Stimulated activated CD4-positive, alpha-beta T cell treated with anti-CD3 and anti-CD28 coated beads, Interleukin-12 subunit alpha, Interleukin-12 subunit beta, amount 100 ng/mL, for 24 hours (primary cell): Measurements from ENCODE around the gene TECTA.
"Not testable (repeated sequence)": the region's sequence is repeated elsewhere in the genome, so short reads cannot be mapped to it uniquely, and the experiment has no call there.

Experiments used
- DNase-seq, 2 experiments: peaks; one replicate each; pipeline ENCODE4 v3.0.0-alpha.2; 2020; ENCODE audit warnings: low read depth in 2 of 2

TECTA gene

GRCh38 chr11:121095561-121095960 lies 5.5 kb upstream of the TECTA start:
- no peak for DNase-seq

- no peak for DNase-seq
Observed at GRCh38 chr11:121099364-121099763, 1.7 kb upstream of the TECTA start.

DNA sequence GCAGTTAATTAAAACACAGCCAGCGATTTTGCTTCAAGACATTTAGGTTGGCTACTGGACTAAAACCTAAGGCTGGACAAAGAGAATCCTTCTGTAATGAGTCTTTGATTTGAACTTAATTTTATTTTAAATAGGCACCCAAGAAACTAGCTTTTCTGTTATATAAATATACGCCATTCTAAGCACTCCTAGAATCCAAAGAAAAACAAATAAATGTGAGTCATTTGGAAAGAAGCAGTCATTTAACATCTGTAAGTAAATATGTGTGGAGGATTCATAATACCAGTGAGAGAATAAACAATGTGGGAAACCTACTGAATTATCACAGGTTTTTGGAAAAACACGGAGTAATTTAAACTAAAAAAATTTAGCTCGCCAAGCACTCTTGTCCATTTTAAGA lies 1.2 kb upstream of the TECTA start:
- no peak for DNase-seq

- no peak for DNase-seq
Observed at GRCh38 chr11:121104312-121104762, 3.3 kb downstream of the TECTA start.

DNA sequence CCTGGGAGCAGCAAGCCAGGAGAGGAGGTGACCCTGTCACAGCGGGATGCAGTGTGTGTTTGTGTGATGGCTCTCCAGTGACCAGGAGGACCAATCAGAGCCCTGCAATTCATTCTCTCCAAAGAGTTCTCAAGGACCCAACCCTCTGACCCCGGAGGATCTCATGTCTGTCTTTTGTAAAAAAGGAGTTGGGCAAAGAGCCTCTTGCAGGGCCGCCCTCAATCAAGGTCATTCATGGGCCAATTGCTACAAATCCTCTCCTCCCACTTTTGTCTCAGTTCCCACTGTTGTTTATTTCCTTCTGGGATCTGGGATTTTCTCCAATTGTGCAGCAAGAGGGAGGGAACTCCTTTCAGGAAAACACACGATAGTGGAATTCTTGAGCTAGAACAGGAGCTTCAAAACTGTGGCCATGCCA lies 4.0 kb downstream of the TECTA start:
- no peak for DNase-seq

DNA sequence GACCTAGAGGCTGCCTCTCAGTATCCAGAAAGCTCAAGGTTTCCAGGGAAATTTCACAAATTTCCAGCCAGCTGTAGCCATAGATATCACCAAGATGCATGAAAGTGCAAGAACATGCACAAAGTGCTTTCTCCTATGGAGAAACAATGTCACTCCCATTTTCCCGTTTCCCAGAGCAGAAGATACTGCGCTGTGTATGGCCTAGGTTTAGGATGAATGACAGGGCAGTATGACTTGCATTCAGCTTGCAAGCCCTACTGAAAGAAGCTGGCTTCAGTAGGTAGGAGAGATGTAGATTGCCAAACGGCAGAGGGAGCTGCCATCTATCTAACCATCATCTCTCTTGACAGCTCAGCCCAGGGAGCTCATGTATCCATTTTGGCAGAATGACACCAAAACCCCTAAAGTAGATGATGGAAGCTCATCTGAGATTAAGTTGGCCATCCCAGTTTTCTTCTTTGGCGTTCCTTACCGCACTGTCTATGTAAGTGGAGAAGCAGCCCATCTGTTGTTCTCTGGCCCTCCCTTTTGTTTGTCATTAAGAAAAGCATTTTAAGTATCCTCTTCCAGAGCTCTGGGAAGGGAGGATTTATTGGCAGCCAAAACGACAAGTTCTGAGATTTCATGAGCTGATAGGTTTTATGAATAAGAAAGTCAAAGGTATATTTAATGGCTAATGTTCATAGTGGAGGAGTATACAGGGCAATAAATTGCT lies 4.6 kb downstream of the TECTA start:
- no peak for DNase-seq

- no peak for DNase-seq
Observed at GRCh38 chr11:121106812-121107211, 5.8 kb downstream of the TECTA start.

GRCh38 chr11:121108413-121108812 lies 7.4 kb downstream of the TECTA start:
- DNase-seq = no peak

GRCh38 chr11:121109471-121109870 lies 8.4 kb downstream of the TECTA start:
- DNase-seq = no peak

- DNase-seq = no peak
Observed at GRCh38 chr11:121109916-121110586, 9.0 kb downstream of the TECTA start.

DNA sequence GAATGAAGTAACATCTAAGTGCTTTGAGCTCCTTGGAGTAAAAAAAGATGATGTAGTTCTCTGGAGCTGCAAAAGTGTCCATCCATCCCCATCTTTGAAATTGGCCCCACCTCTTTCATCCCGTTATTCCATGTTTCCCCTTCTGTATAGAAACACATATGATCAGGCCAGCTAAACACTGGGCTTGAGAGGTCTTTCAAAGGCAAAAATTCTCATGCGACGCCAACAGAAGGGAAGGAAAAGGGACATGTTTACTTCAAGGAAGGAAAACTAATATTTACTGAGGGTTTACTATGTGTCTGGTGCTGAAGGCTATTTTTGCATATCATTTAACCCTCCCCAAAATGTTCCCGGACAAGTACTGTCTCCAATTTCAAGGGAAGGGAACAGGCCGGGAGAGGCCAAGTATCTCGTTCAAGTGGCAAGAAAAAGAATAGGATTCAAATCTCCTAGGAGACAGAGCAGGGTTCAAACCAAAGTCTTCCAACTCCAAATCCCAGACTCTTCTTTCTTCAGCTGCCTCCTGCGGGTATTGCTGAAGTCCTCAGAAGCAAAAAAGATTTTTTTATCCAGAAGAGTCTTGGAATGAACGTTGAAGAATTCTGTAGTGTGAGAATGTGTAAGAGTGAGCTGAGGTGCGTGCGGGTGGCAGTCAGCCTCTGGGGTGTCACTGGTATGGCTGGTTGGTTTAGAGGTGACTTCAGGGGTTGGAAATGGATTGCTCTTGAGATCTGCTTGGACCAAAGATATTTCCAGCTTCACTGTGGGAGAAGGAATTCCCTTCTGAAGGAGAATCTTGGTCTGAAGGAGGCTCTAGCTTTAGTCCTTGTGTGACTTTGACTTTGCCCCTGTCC lies 10.1 kb downstream of the TECTA start:
- no peak for DNase-seq

DNA sequence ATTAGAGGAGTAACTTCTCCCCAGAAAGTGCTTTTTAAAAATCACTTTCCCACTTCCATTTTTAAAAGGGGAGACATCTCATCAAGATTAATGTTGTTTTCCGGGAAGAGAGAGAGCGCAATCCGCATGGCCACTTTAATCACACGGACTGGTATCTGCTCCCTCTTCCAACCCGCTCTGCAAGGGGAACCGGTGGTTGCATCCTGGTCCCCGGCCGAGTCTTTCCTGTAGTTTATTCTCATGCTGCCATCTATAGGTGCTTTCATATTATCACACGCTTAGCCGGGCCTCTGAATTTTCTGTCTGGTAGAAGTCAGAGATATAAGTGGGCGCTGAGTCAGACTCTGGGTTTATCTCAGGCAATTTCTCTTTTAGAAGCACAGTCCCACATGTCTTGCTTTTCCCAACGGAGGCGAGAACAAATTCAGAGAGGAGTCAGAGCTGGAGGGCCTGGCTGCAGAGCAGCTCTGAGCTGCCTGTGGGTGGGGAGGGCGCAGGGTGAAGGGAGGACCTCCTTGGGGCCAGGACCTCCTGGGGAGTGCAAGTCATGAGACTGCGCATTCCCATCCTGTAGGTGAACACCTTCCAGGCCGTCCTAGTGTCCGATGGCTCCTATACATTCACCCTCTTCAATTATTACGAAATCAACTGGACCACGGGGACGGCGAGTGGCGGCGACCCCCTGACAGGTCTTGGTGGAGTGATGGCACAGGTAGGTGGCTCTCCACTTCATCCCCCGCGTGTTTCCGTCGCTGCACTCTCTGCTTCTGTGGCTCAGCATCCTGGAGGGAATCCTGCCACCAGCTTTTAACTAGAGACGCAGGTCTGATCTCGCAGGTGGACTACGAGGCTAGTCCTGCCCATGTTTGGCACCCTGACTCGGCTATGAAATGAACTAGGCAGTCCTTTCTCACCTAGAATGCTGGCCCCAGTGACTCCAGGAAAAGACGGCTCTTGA lies 11.7 kb downstream of the TECTA start:
- DNase-seq = peak; percentile 1 to 19

GRCh38 chr11:121113611-121114010 lies 12.6 kb downstream of the TECTA start:
- no peak for DNase-seq

GRCh38 chr11:121115024-121115423 lies 14.0 kb downstream of the TECTA start:
- not testable (repeated sequence) for DNase-seq

DNA sequence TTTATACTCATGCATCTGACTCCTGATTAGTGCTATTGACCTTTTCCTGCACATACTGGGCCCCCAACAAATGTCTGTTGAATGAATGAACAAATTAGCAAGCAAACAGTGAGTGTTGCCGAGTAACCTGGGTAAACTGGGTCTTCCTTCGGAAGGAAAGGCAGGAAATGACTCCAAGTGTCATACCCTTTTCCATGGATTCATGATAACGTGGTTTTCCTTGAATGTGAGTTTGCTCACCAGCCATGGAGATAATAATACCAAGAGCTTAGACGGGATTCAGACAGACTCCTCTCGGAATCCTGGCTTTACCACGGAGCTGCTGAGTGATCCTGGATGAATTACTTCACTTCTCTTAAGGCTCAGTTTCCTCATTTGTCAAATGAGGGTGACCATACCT lies 16.7 kb downstream of the TECTA start:
- DNase-seq = no peak

DNA sequence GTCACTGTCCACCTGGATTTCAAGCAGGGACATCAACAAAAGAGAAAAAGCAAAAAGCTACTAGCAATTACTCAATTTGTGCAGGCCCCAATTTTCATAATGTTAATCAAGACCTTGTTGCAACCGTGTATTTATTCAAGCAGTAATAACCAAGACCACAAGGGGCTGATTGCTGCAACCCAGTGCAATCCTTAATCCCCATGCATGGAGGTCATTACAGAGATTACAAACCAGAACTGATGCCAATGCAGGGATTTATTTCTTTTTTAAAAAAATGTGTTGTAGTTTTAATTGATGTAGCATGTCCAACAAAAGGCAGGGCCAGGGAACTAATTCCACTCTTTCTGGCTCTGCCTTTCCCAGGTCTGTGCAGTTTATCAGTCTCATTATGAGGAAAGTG lies 18.4 kb downstream of the TECTA start:
- DNase-seq = no peak

- no peak for DNase-seq
Observed at GRCh38 chr11:121122328-121122727, 21.3 kb downstream of the TECTA start.

- DNase-seq = no peak
Observed at GRCh38 chr11:121123496-121124069, 22.5 kb downstream of the TECTA start.

- no peak for DNase-seq
Observed at GRCh38 chr11:121127809-121128208, 26.8 kb downstream of the TECTA start.

DNA sequence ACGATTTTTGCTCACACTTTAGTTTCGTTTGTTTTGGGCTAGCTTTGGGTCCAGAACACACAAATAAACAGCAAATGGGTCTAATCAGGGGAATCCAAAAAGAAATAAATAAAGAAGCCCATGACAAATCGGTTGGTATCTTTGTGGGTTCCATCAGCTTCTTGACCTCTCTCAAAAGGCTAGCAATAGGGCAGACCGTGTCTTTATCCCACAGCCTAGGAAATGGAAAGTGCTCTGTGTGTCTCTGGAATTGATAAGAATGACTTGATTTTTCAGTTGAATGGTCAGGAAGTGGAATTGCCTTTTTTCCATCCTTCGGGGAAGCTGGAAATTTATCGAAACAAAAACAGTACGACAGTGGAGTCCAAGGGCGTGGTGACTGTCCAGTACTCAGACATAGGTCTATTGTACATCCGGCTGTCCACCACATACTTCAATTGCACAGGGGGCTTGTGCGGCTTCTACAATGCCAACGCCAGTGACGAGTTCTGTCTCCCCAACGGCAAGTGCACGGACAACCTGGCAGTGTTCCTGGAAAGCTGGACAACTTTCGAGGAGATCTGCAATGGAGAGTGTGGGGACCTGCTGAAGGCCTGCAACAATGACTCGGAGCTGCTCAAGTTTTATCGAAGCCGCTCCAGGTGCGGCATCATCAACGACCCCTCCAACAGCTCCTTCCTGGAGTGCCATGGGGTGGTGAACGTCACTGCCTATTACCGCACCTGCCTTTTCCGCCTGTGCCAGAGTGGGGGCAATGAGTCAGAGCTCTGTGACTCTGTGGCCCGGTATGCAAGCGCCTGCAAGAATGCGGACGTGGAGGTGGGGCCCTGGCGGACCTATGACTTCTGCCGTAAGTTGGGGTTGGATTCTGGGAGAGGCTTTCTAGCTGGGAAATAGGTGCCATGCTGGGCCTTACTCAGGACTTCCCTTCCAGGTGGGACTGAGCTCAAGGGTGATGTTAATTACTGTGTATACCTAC lies 28.6 kb downstream of the TECTA start:
- no peak for DNase-seq
